Astrocyte (in vitro differentiated cells and primary cell): ENCODE results near the gene BCL2.

Source experiments
- CTCF ChIP-seq: IDR thresholded peaks from 2 replicates; pipeline ENCODE4 v1.5.1; 2011; ENCODE audit warnings: low read depth, mild to moderate bottlenecking, inconsistent platforms, low read length, moderate library complexity; ENCODE audit not compliant: insufficient read depth
- EZH2 ChIP-seq: IDR thresholded peaks from 2 replicates; pipeline ENCODE4 v1.6.1; 2012; ENCODE audit warnings: mild to moderate bottlenecking, low read length, inconsistent platforms; ENCODE audit not compliant: insufficient read depth

DNA sequence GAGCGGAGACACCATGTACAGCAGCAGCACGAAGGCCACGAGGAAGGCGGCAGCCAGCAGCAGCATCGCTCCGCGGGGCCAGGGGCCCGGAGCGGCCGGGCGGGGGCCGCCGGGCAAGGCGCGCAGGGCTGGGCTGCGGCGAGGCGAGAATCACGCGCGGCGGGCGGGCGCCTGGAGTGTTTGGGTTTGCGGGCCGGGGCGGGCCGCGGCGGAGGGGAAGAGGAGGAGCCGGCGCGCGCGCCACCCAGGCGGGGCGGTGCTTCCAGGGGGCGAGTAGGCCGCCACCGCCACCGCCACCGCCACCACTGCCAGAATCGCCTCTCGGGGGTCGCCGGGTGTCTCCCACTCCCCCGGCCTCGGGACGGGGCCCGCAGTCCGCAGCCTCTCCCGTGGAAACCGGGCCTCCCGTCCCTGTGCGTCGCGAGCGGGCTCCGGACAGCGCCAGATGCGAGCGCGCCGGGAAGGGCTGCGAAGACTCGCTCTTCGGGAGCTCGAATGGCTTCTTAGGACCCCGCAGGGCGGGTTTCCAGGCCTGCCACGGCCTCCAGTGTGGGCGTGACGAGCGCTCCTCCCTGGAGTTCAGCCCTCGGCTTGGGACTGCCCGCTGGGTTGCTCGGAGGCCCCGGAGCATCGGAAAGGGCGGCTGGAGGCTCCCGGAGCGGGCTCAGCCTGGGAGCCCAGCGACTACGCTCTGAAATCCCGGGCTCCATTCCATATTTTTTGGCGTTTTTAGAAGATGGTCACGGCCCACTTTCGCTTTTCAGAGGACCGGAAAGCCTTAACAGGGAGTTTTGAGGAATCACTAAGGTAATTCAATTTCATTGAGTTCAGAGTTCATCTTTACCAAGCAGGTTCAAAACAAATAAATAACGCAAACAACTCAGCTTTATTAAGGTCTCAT is 47.7 kb upstream of the BCL2 start, which contains the start of gene KDSR:
- TF ChIP-seq CTCF (no peak), EZH2 (no peak)
